GM19468 (cell line): ENCODE measurements around the gene BAMBI.

Experiments used
- ATAC-seq: cut with Tn5 transposase; IDR thresholded peaks from one replicate; pipeline ENCODE4 v1.9.1; 2021; ENCODE audit warnings: mild to moderate bottlenecking, moderate library complexity, moderate number of reproducible peaks; ENCODE audit not compliant: unreplicated experiment; ENCODE audit errors: extremely low read depth

Gene BAMBI

DNA sequence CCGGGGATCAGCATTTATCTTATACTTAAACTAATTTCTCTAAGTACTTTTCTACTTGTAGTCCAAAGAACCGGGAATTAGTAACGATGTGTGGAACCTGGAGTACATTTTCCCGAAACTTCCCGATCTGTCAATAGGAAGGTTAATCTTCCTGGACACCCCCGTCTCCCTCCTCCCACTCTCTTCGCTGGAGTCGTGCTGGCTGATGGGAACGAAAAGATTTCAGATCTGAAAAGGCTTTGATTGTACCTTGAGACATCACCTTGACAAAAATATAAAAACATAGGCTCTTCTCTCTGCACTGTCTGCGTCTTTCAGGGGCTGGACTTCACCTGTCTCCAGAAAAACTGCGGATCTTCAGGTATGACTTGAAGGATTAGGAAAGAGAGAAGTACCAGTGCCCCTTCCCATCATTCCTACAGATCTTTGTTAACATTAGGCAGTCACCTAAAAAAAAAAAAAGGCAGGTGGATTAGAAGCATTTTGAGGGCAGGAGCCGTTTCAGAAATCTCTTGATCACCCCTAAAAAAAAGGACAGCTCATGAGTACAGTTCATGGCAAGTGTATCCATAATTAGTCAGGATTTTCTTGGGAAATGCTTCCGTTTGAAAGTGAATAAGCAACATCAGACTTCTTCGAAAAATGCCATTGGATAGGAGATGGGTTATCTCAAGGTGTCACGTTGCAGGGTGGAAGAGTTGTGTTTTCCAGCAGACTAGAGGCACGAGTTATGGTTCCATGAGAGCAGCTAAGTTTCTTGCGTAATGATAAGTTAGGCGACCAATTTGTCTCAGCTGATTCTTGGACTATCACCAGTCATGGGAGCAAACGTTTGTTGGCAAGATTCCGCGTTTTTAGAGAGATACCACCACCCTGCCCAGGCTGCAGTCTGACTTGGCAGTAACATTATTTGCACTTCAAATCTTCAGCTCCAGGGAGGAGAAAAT lies 7.8 kb upstream of the BAMBI start:
- ATAC-seq, result no peak

DNA sequence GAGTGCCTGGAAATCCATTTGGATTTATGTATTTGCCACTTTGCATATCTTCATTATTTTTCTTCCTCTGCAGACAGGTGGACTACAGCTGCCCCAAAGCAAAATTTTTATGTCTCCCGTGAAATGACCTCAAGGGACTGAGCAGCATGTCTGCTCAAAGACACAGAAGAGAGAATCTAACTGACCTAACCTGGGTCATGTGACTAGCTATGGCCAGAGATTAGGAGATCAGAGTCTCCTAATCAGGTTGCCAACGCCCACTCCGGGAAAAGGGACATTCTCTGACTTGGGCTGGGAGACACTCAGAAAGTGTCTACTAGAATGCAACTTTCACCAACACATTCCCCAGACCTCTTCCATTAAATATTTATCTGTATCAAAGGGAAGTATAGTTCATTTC lies 2.5 kb upstream of the BAMBI start:
- ATAC-seq, result no peak

DNA sequence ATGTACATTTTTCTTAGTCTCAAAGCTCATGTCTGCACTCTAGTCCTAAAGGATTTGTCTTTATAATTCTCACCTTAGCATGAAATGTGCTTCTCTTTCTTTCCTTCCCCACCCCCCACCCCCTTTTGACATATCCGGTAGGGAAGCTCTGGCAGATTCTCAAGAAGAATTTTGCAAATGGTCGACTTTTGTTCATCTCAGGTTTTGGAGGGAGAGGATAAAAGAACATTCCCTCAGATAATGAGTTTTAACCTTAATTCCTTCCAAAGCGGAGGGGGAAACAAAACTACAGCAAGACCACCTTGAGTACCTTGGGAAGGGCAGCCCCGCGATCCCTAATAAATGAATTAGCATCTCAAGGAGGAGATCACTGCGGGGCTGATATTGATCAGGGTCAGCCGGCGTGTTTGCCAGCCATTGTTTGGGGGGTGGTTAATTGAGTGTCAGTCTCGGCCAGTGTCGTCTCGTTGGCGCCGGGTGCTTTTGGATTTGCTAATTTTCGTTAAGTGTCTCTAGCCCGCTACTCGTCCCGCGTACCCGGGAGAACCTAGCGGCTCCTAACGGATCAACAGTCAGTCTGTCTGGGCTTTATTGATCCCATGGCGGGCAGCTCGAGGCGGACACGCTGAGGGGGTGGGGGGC lies 874 bp upstream of the BAMBI start:
- no peak for ATAC-seq

DNA sequence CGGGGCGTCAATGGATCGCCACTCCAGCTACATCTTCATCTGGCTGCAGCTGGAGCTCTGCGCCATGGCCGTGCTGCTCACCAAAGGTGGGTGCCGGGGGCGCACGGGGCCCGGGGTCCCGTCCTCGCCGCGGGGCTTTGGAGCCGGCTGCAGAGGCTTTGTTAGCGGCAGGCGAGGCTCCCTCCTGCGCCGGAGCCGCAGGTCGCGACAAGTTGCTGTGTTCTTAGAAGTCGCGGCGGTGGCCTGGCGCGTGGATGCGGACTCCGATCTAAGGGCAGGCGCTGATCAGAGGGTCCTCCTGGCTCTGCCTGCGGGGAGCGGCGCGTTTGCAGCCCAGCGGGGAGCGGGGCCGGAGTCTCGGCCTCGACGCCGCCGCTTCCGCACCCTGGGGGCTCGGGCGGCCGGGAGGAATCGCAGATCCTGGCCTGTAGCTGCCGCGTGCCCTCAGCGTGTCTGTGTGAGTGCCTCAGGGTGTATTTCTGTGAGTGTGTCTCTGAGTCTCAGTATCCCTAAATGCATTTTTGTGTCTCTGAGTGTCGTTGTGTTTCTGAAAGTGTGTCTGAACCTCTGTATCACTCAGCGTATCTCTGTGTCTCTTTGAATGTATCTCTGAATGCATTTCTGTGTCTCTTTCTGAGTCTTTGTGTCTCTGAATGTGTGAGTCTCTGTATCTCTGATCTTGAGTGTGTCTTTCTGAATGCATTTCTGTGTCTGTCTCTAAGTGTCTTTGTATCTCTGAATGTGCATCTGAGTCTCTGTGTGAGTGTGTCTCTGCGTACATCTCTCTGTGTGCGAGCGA lies 766 bp downstream of the BAMBI start:
- no peak for ATAC-seq

DNA sequence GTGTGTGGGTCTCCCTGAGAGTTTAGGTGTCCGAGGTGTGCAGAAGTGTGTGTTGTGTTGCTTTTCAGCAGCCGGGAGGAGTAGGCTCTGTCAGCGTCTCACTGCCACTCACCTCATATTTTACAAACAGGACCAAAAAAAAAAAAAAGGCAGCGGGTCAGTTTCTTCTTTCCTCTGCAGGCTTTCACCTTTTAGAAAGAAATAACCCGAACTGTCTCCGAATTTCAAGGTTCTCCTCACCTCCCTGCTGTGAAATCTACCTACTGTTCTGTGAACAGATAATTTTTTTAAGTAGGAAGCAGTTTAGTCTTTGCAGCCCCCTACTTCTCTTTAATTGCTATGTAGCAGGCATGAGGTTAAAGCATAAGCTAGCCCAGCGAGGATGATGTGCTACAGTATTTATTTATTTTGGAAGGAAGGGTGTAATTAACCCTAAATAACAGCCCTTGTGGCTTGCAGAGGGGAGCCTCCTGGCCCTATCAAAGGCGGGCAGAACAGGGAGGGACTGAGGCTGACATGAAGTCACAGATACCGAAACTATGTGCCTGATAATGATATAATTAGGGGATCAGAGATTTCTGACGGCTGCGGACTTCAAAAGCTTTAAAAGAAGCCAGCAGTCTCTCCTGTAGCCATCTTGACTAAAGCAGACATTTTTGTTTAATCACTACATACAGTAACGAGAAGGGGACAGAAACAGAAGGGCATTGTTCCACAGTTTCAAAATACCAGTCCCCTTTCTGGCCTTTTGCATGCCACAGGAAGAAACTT lies 1.6 kb downstream of the BAMBI start:
- no peak for ATAC-seq

DNA sequence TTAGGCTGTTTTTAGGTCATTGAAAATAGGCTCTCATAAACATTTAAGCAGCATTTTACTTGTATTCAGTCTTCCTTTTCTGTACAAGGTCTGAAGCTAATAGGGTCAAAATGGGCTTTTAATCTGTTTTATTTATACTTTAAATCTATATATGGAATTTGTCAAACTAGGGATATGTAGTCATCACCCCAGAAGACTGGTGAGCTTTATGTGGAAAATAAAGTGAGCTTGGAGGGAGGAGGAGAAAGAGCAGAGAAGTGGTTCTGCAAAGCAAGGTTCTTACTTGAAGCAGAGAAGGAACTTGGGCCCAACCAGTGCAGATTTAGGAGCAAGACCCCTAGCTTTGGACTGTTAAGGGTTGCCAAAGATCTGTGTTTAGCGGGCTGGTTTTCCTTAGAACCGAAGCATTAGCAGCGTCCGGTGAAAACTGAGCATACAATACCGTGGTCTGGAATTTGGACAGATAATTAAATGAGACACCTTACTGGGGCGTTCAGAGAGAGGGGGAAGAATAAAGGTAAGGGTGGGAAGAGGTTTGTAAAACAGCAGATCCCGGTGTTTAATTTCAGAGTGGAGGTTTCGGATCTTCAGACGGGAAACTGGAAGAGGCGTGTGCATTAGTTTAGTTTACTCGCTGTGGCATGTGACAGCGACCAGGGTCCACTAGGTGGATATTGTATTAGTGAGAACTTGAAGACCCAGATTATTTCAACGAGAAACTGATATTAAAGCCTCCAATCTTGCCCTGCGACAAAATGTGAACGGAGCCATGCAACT lies 2.4 kb downstream of the BAMBI start:
- no peak for ATAC-seq

DNA sequence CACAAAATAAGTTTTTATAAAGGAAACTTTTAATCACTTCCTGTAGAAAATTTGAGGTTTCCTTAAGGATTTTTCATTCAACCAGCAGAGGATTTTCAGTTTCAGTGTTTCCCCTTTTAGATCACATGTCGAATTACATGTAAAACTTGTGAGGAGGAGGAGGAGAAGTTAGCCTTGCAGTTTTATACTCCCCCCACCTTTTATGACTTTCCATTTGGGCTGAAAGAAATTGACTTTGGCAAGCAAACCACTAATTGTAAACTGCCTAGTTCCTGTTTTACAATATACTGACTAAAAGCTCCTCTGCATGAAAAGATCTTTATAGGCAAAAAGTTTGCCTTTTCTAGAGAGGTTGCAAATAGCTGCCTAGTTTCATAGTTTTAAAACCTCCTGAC lies 3.0 kb downstream of the BAMBI start:
- no peak for ATAC-seq

DNA sequence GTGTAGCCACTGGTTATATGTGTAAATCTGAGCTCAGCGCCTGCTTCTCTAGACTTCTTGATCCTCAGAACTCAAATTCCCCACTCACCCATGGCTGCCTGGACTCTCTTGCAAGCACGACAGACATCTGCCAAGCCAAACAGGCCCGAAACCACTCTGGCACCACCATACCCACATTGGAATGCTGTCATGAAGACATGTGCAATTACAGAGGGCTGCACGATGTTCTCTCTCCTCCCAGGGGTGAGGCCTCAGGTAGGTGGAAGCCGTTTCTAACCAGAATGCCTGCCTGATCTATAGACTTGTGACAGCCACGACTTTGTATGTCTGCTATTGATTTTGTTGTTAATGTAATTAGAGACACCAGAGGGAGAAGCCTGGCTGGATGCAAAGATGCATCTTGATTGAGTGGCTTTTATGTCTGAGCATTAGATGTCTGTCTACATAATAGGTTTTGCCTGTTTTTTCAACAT lies 4.0 kb downstream of the BAMBI start:
- no peak for ATAC-seq

DNA sequence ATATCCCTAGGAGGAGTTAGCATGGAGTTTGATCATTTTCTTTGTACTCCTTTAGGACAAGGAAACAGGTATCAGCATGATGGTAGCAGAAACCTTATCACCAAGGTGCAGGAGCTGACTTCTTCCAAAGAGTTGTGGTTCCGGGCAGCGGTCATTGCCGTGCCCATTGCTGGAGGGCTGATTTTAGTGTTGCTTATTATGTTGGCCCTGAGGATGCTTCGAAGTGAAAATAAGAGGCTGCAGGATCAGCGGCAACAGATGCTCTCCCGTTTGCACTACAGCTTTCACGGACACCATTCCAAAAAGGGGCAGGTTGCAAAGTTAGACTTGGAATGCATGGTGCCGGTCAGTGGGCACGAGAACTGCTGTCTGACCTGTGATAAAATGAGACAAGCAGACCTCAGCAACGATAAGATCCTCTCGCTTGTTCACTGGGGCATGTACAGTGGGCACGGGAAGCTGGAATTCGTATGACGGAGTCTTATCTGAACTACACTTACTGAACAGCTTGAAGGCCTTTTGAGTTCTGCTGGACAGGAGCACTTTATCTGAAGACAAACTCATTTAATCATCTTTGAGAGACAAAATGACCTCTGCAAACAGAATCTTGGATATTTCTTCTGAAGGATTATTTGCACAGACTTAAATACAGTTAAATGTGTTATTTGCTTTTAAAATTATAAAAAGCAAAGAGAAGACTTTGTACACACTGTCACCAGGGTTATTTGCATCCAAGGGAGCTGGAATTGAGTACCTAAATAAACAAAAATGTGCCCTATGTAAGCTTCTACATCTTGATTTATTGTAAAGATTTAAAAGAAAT lies 4.8 kb downstream of the BAMBI start:
- ATAC-seq, result no peak

DNA sequence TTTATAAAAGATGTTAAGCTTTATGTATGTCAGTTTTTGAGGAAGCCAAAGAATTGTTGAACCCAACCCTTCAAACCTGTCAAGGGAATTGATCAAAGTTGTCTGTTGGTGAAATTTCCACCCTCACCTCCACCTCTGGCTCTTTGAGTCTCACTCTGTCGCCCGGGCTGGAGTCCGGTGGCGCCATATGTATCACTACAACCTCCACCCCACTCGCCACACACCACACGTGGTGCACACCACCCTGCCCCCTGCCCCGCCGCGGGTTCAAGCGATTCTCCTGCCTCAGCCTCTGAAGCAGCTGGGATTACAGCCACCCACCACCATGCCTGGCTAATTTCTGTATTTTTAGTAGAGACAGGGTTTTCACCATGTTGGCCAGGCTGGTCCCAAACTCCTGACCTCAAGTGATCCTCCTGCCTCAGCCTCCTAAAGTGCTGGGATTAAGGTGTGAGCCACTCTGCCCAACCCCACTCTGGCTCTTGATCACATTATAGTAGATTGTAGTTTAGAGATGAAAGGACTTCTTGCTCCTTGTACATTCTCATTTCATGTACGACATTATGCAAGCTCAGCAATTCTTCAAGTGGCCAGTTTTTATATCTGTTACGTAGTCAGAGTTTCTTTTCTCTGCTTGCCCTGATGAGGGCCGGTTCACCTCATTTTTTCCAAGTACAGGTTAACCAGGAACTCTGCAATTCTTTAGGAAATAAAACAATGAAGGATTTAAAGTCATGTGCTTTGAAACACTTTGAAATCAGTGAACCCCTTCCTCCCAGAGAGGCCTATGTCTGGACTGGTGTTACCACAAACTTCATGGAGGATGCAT lies 7.0 kb downstream of the BAMBI start:
- ATAC-seq, result no peak

DNA sequence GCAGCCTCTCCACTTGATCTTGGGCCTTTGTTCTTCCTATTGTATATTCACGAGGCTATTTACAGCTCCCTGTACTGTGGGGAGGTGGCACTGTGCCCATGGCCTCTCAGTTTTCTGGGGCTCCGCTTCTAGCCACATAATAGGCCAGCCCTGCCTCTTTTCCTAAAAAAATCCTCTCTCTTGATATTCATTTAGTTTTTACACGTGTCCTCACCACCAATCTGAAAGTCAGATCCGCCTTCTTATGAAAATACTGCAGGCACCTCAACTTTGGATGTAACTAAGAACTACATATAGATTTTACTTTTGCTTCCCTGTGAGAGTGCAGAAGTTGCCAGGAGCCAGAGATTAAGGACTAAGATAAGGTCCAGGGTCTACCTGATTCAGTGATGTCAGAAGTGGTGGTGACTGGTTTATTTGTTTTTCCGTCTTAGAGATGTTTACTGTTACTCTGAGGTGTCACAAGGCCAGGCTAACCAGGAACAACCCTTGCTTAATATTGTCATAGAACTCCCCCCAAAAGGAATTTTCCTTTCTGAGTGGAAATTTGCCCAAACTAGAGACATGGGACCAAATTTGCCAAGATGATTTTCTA lies 7.8 kb downstream of the BAMBI start:
- ATAC-seq, result no peak

DNA sequence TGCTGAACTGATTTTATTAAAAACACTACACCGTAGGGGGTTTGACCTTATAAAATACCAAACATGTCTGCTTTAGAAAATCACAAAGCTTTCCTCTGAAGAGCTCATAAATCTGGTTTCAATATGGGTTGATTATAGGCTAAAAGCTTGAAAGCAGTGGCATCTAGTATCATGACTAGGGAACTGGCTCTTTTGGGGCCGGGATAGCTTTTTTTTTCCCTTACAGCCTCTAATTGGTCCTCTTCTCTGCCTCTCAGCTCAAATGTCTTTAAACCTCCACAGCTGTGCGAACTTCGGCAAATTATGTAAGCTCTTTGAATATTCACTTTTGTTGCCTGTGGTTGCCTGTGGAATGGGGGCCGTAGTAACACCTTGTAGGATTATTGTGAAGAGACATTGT lies 8.4 kb downstream of the BAMBI start:
- no peak for ATAC-seq

DNA sequence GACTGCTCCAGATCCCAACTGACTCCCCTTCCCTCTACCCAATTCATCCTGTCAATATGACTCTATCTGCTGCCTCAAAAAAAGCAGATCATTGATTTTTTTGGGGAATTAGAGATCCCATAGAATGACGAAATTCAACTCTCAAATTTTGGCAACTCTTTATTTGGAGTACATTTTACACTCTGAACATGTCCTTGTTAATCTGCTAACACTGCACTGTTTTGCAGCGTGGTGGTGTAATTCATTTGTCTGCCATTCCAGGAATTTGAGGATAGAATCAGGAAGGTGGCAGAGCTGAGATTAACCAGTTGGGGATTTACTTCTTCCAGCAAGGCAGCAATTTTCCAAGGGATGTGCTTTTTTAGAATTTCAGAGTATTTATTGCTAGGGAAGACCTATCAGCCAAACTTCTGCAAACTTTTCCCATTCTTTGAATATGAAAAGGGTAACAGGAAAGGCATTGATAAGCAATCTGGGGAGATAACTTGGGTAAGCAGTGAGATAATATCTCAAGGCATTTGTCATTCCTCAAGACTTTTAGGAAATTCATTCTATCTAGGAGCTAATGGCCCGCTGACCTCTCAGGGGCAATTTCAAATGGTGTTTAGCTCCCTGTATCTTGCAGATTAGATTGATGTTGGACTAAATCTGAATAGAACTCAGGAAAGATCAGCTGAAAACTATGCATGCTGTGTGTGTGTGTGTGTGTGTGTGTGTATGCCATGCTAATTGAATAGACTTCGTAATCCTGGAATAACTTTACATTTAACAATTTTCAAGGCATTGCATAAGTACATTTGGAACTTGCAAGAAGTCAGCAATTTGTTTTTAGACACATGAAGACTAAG lies 9.7 kb downstream of the BAMBI start:
- no peak for ATAC-seq

DNA sequence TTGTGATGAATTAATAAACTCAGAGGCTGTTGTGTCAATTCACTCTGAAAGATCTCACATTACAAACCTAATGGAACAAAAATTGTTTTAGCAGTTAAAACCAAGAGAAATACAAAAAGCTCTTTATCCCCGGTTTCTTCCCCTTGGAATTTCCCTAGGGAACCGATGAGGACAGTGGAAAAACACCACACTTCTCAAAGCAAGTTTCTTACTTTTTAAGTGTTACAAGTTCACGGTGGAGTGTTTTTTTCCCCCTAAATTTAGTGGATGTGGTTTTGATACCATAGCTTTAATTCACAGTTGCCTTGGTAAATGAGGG lies 10.3 kb downstream of the BAMBI start:
- ATAC-seq, result no peak

DNA sequence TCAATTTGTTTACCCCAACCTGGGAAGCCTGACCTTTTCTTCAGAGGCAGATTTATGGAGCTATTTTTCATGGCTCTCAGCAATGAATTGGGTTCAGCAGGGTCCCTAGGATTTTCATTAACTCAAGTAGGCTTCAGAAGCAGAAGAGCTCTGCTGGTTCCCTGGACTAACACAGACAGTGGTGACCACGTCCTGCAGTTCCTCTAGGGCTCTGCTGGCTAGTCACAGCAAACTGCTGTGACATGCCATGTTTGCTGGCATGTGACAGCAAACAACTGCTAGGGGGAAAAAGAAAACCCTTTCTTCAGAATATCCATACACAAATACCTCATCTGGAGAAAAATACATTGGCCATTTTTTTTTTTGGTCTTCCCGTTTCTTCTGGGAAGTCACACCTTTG lies 13.2 kb downstream of the BAMBI start:
- ATAC-seq, result no peak

DNA sequence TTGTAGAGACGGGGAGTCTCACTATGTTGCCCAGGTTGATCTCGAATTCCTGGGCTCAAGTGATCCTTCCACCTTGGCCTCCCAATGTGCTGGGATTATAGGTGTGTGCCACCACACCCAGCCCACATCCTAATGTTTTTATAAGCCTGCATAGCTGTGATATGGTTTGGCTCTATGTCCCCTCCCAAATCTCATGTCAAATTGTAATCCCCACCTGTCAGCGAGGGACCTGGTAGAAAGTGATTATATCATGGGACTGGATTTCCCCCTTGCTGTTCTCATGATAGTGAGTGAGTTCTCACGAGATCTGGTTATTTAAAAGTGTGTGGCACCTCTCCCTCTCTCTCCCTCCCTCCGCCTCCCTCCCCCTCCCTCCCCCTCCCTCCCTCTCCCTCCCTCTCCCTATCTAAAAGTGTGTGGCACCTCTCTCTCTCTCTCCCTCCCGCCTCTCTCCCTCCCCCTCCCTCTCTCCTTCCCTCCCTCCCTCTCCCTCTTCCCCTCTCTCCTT lies 13.9 kb downstream of the BAMBI start:
- no peak for ATAC-seq
